ENCODE results near the gene IER3.

Gene IER3, protein sequence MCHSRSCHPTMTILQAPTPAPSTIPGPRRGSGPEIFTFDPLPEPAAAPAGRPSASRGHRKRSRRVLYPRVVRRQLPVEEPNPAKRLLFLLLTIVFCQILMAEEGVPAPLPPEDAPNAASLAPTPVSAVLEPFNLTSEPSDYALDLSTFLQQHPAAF

DNA sequence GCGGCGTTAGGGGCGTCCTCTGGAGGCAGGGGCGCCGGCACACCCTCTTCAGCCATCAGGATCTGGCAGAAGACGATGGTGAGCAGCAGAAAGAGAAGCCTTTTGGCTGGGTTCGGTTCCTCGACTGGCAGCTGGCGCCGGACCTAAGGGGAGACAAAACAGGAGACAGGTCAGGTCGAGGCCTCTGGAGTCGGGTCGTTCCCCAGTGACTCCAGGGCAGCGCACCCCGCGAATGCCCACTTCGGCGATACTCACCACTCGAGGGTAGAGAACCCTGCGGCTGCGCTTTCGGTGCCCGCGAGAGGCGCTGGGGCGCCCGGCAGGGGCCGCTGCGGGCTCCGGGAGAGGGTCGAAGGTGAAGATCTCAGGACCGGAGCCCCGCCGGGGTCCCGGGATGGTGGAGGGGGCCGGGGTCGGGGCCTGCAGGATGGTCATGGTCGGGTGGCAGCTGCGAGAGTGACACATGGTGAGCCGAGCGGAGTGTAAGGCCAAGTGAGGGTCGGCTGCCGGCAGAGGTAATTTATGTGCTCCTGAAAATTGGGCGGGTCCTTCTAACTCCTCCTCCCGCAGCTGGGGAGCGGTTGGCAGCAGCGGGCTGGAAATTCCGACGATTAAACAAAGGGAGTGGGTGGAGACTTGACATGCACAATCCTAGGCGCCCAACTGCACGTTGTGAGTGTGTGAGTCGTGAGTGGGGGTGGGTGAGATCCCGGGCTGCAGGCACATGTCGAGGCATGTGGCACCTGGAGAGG, at the start of gene IER3:
TSS of gene IER3 (minus strand) at position 494 of the 752 bp plus-strand sequence. CDS start at position 465, 29 bp downstream.
- DNase-seq (ENCODE audit: low read depth), result peak; percentile 76

DNA sequence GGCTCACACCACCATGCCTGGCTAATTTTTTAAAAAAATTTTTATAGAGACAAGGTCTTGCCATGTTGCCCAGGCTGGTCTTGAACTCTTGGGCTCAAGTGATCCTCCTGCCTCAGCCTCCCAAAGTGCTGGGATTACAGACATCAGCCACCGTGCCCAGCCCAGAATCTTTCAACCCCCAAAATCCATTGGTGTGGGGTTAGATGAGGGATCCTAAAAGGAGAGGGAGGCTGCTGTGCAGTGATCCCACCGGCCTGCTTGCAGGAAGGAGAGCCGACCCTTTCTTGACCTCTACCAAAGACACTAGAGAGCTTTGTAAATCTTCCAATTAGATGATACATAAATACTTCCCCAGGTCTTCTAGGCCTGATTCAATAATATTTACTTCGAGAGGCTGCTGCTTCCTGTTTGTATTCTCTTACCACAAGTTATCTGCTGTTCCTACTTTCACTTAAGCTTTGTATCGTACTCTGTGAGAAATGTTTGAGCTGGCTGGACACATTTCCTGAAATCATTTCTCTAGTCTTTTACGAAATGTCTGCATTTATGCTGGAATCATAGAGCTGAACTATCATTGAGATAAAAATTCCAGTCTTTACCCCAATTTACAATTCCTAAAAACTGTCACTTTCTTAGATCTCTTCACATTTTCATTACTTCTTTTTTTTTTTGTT, 49.3 kb upstream of the IER3 start:
- no peak for DNase-seq (ENCODE audit: low read depth)

DNA sequence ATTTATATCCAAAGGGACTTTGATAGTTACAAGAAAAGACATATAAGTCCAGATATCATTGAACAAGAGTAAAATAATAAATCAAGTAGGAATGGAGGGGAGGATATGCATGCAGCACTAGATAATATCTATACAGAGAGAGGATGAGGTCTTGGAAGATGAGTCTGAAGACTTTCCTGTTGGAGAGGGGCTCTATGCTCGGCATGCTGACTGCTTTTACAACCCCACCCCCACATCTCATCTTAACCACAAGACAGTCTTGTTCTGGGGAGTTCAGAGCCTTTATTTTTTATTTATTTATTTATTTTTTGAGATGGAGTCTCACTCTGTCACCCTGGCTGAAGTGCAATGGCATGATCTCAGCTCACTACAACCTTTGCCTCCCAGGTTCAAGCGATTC, 48.4 kb upstream of the IER3 start:
- DNase-seq (ENCODE audit: low read depth), result no peak

DNA sequence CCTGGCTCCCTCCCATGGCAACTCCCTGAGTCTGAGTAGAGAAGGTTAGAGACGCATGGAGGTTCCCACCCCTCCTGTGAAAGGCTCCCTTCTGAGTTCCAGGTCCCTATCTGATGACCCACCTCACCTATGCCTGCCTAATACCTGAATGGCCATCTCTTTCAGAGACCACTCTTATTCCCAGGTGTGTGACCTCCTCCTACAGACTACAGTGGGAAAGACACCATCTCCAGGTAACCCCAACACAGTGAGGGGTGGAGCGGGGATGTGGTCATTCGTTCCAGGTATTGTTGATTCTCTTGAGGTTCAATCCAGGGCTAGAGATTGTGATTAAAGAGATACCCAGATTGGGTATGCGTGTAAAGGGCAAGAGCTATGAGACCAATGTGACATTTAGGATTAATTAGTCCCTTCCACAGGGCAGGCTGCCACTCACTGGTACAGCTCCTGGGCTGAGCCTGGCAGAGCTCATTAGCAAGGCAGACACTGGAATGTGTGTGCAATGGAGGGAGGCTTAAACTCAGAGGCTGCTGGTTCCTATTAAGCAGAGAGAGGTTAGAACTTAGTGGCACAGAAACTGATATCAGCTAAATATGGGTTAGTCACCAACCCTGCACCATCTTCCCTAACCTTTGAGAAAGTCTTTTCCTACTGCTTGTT, 46.5 kb upstream of the IER3 start:
- DNase-seq (ENCODE audit: low read depth), result no peak

DNA sequence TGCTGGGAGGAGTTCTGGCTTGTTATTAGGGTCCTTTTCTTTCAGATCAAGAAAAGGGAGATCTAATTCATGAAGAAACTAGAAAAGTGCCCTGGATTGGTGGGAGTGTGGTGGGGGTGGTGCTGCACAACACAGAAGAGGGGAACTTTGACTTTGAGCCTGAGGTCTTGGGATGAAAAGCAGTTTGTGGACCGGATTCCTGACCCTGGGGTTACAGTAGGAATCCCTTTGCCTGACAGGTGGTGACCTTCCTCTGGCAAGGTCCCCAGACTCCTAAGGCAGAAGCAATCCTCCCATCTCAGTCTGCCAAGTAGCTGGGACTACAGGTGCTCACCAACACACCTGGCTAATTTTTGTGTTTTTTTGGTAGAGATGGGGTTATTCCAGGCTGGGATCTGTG, 45.3 kb upstream of the IER3 start:
- DNase-seq (ENCODE audit: low read depth), result no peak

DNA sequence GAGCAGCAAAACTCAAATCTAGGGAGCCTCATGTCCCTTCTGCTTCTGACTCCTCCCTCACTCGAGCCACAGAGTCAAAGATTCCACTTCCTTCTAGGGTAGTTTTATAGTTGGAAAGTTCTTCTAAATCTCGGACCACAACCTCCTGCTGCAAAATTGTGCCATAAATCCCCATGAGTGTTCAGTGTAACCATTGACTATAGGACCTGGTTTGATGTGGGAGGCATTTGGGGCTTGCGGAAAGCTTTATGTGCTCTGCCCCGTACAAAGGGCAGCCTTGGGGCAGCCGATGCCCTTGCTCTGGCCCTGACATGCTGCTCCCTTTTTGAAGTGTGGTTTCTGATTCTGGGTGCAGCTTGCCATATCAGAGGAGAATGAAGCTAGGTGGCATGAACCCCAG, 43.6 kb upstream of the IER3 start:
- no peak for DNase-seq (ENCODE audit: low read depth)

DNA sequence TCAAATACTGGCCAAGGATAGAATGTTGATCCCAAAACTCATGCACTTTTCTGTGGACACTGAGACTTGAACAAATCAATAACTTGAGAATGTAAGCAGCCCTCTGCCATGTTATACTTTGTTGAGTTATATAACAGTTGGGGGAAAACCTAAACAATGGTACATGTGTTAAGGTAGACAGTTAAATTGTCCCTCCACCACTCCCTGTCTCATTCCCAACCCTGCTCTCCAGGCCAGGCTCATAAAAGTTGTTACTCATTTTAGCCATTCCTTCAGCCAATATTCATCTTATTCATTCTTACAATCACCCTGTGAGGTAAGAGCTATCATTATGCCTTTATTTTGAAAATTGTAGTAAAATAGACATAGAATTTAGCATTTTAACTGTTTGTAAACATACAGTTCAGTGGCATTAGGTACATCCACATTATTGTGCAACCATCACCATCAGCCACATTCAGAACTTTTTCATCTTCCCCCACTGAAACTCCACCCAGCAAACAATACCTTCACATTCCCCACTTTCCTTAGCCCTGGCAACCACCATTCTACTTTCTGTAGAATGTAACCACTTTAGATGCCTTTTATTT, 38.2 kb upstream of the IER3 start:
- DNase-seq (ENCODE audit: low read depth), result no peak

DNA sequence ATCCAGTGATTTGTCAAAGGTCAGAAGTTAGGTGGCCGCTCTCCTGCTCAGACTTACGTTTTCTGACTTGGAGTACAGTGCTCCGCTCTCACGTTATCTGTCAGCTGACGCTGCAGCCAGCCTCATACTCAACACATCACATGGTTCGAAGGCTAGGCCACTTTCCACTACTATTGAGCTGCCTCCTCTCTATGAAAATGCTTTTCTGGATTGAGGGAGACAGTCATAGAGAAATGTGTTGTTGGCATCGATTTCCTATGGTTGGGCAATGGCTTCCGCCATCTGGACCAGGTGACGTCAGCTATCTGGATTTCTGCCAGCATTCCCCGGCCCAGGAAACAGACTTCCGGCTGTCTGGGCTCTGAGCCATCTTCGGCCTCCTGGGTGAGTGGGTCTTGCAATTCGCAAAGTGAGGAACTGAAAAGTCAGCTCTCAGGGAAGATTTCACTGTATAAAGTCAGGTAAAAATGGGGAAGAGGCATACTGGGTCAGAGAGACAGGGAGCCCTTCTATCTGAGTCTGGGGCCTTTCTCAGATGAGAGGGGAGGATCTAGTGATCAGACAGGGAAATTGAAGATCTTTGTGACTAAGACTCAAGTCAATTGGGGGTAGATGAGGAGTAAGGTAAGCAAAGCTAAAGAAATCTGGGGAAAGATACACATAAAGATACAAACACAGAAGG, 37.5 kb upstream of the IER3 start:
- DNase-seq (ENCODE audit: low read depth), result peak; percentile 95

DNA sequence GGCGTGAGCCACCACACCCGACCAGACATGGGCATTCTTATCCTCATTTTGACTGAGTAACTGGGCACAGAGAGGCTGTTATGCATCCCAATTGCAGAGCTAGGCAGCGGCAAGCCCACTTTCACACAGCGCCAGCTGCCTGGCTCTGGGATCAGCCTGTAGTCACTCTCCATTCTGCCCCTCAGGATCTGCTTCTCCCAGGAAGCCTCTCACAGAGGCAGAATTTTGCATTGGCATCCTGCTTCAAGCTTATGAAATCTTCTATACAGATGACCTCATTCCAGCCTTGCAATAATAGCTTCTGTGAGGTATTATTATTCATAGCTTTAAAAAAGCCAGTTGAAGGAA, 37.0 kb upstream of the IER3 start:
- no peak for DNase-seq (ENCODE audit: low read depth)

DNA sequence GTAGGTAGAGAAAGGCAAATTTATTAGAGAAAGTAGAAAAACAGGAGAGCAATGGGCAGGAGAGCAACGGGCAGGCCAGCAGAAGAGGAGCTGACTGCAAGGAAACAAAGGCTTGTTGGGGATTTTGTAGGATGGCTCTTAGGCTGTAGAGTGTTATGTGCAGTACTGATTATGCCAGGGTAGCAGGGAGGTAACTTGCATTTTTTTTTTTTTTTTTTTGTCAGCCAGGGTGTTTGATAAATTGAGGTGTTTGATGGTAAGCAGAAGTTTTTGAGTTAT, 36.2 kb upstream of the IER3 start:
- DNase-seq (ENCODE audit: low read depth), result no peak

DNA sequence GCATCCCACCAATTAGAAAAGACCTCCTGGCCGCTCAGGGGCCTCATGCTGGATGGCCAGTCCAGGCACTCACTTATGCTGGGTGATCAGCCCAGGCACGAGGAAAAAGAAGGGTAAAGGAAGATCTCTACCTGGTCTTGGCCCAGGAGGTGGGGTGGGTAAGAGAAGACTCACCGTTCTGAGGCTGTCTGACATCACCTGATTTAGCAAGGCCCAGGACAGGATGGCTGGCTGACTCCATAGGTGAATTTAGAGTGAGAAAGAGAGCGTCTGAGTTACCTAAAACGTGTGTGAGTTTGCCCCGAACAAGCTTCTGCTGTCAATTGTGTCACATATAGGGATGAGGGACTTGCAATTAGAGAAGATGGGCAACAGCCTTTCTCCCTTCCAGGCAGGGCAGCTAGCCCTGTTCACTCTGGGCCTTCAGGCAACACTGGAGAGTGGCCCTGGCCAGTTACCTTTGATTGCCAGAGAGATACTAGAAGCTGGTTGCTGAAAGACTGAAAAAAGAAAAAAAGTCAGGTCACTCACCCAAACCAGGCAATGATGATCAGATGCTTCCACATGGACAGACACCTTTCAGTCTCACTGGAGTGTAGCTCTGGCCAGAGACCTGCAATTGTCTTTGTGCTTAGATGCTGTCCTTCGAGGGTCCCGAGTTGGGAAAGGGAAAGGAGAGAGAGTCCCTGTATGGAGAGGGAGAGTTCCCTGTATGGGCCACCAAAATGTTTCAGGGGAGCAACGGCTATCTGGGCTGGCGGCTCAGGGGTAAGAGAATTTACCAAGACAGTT, 35.7 kb upstream of the IER3 start:
- no peak for DNase-seq (ENCODE audit: low read depth)

DNA sequence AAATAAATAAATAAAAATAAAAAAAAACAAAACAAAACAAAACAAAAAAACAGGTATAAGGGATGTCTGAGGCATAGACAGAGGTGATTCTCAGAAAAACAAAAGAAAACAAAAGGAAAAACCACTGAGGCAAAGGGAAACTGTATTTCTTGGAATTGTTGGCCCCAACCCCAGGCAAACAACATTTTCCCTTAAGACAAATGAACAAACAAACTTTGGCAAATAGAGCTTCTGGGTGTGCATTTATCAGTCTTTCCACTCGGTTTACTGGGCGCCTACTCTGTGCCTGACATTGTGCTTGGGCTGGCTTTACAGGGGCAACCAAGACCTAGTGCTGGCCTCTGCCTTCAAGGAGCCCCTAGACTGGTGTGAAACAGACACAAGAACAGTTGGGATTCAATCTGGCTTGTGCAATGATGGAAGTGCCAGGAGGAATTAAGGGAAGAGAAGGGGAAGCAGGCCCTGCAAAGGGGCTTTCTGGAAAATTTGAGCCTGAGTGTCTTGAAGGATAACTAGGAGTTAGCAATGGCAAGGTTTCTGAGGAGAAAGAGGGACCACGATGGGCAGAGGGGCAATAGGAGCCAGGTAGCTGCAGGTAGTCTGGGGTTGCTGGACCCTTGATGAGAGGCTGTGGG, 33.8 kb upstream of the IER3 start:
- DNase-seq (ENCODE audit: low read depth), result no peak

DNA sequence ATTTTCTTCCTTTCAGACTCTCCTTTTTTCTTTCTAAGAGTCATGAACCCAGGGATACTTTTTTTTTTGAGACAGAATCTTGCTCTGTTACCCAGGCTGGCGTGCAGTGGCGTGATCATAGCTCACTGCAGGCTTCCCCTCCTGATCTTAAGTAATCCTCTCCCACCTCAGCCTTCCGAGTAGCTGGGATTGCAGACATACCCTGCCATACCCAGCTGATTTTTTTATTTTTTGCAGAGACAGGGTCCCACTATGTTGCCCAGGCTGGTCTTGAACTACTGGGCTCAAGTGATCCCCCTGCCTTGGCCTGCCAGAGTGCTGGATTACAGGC, 32.8 kb upstream of the IER3 start:
- no peak for DNase-seq (ENCODE audit: low read depth)

DNA sequence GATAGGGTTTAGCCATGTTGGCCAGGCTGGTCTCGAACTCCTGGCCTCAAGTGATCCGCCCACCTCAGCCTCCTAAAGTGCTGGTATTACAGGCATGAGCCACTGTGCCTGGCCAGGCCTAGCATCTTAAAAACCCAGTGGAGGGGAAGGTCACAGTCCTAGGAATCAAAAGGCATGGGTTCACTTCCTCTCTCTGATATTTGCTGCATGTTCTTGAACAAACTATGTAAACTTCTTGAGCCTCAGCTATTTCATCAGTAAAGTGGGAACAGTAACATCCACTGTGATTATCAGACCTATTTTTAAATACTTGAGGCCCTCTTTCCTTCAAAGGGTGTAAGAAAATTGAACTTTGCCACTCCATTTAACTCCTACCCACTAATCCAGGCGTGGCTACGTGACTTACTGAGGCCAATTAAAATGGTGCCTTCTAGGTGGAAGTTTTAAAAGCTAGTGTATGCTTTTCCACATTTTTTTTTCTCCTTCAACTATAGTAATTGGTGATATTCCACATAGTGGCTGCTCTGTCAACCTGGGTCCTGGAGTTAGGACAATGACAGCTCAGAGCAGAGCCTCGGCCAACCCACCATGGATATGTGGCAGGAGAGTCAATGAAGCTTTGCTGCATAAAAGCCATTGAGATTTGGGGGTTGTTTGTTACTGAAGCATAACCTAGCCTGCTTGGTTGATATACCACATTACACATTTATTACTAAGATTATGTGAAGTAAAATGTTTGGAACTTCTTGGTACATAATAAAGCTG, 32.2 kb upstream of the IER3 start:
- DNase-seq (ENCODE audit: low read depth), result no peak

DNA sequence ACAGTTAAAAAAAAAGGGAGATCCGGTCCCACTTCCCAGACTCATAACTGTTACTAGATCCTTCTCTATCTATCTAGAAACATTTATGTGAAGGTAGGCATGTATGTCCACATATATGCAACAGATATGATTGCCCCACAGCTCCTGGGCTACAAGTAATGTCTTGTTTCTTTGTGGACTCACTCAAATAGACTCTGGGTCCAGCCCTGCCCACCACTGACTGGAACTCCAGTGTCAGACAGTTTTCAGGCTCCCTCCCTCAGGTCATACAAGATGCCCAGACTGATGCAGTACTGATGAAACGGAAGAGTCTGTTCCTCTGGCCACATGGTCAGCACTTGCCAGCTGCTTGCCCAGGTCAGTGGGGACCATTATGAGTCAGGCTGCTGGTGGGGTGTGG, 30.8 kb upstream of the IER3 start:
- no peak for DNase-seq (ENCODE audit: low read depth)

DNA sequence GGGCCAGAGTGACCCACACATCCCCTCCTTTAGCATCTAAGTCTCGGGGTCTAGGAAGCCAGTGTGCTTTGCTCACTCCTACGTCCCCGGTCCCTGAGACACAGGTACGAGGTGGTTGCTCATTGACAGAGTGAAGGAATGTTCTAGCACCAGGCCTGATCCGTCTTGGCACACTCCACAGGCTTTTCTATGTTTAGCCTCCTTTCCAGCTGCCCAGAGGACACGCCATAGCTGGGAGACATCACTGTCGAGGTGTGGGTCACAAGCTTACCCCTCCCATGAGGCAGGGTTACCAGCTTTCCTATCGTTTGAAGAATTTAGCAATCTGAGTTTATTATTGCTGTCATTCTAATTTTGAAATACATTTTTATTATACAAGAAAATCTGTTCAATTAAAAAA, 30.4 kb upstream of the IER3 start:
- DNase-seq (ENCODE audit: low read depth), result no peak

DNA sequence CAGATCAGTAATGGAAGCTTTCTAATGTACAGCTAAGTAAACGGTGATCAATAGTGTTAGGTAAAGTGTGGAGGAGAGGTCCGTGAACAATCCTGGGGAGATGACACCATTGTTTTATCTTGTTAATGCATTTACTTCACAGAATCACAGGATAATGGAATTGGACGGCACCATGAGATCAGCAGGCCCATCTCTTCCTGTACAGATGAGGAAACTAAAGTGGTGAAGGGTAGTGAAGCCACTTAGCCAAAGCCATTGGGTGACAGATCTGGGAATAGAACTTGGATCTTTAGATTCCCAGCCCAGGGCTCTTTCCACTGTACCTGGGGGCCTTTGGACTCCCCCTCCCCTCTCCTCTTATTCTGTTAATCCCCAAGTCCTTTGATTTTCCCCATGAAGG, 26.2 kb upstream of the IER3 start:
- DNase-seq (ENCODE audit: low read depth), result no peak

DNA sequence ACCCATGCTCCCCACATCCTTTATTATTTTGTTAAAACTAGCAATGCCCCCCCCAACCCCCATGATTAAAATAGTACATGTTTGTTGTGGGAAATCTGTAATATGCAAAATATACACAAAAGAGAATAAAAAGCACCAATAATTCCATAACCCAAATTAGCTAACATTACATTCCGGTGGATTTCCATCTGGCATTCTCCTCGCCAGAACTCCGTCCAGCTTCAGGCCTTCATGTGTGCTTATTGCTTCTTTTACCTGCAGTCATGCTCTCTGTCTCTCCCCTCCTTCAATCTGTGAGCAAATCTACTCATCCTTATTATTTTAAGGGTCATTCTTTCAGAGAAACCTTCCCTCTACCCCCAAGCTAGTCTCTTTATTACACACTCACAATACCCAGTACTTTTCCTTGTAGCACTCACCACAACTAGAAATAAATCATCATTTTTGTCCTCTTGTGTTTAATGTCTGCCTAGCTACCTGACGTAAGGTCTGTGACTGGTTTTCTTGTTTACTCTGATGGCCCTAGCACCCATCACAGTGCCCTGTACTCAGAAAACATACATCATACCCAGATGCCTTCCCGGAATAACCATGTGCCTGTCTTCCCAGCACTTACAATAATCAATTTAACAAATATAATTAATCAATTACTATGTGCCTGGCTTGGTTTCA, 25.6 kb upstream of the IER3 start:
- no peak for DNase-seq (ENCODE audit: low read depth)

DNA sequence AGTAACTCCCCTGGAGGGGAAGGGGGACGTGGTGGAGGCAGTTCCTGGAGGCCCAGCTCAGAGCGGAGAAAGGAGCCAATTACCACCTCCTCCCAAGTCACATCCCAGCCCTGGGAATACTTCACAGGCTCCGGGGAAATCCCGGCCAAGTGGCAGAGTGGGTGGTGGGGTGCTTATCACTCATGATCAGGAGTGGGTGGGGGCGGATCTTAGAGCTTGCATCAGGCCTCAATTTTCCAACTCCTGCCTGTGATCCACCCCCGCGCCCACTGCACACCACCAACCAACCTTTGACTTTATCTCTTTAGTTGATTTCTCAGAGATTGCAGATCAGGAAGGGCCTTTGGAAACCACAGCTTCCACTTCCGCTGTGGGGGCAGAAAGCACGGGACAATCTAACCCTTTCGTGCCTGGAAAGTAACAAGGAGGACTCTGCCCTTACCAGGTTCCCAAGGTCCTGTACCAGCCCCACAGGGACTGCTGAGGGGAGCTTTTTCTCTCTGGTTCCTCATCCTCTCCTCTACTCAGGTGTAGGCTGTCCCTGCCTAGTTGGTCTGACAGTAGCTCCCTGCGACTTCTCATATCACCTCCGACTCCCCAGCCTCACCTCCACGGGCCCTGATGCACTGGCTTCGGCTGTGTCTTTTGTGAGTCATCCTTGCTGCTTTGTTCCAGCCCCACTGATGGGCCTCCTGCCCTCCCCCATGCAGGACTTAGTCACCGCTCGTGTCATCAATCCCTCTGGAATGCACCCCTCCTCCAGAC, 24.9 kb upstream of the IER3 start:
- DNase-seq (ENCODE audit: low read depth), result peak; percentile 97

All from non-pigmented ciliary epithelial cell (primary cell).